K562 (cell line): ENCODE data around the gene PLXDC1. TPM values are rescaled to one million over a fixed set of nuclear protein-coding genes. Genes with fewer than 3 reads are reported as not detected.

Source experiments
- BRCA1 ChIP-seq, 2 experiments: fragments of 450-650 bp in 1 of 2; sonication (generic) in 1 of 2; formaldehyde crosslinking in 1 of 2; IDR thresholded peaks; 2 replicates each; pipeline versions ENCODE4 v1.5.0 to v1.6.1; 2017 to 2020; ENCODE audit warnings: mild to moderate bottlenecking in 1 of 2, missing genetic modification reagents in 1 of 2
- CTCFL ChIP-seq: IDR thresholded peaks from 2 replicates; pipeline ENCODE4 v1.6.1; 2011; ENCODE audit warnings: borderline replicate concordance, low read depth, mild to moderate bottlenecking, moderate library complexity, low read length; ENCODE audit not compliant: insufficient read depth, poor library complexity, severe bottlenecking
- HBP1 ChIP-seq: fragments of 450-650 bp; formaldehyde crosslinking; IDR thresholded peaks from 2 replicates; pipeline ENCODE4 v1.4.0; 2022; ENCODE audit warnings: missing genetic modification characterization
- MAFF ChIP-seq: IDR thresholded peaks from 2 replicates; pipeline ENCODE4 v1.6.1; 2012; ENCODE audit warnings: low read length, improper control_type of control experiment
- NCOR1 ChIP-seq: fragments of 450-650 bp; IDR thresholded peaks from 2 replicates; pipeline ENCODE4 v1.6.1; 2016; ENCODE audit warnings: mild to moderate bottlenecking, moderate library complexity
- RBFOX2 ChIP-seq: fragments of 200-400 bp; formaldehyde crosslinking; IDR thresholded peaks from 2 replicates; pipeline ENCODE4 v1.6.1; 2017; ENCODE audit warnings: low read depth, mild to moderate bottlenecking, low read length, moderate library complexity
- STAG1 ChIP-seq: sonication (generic); formaldehyde crosslinking; IDR thresholded peaks from 2 replicates; pipeline ENCODE4 v1.5.0; 2020; ENCODE audit warnings: missing genetic modification reagents, borderline replicate concordance
- TFAM ChIP-seq: fragments of 250-450 bp; sonication (Bioruptor Pico); conservative IDR thresholded peaks from 2 replicates; pipeline ENCODE4 v1.5.0; 2021; ENCODE audit warnings: mild to moderate bottlenecking, moderate library complexity
- UBTF ChIP-seq, 2 experiments: IDR thresholded peaks; 2 replicates each; pipeline ENCODE4 v1.6.1; 2012; ENCODE audit warnings: improper control_type of control experiment in 2 of 2, low read depth in 2 of 2, low read length in 2 of 2, borderline replicate concordance in 1 of 2
- ZBTB40 ChIP-seq, 2 experiments: fragments of 450-650 bp in 1 of 2; sonication (generic) in 1 of 2; formaldehyde crosslinking in 1 of 2; IDR thresholded peaks; 2 replicates each; pipeline versions ENCODE4 v1.7.1 to v1.9.0; 2016 to 2022; ENCODE audit warnings: inconsistent platforms in 1 of 2, mild to moderate bottlenecking in 1 of 2, missing genetic modification reagents in 1 of 2
- polyA plus RNA-seq, 8 experiments: library from polyadenylated mRNA; depleted of rRNA in 4 of 8; stranded (reverse) in 5 of 8; unstranded in 3 of 8; fragments of >200 nt; fragmentation: Nextera tagmentation in 2 of 8; fragmentation: Illumina TruSeq in 1 of 8; extraction: Ambion mirVana in 2 of 8; extraction: Trizol in 1 of 8; gene quantifications; 2 replicates each; pipeline versions ENCODE4 v1.2.1 to v1.2.3, GENCODE V29; 2011 to 2014; ENCODE audit warnings: inconsistent platforms in 1 of 8, missing spikeins in 1 of 8
- total RNA-seq, 7 experiments: library from RNA; depleted of rRNA in 6 of 7; stranded (reverse); fragments of >200 nt in 6 of 7; fragmentation: Illumina TruSeq in 2 of 7; extraction: Trizol in 2 of 7; gene quantifications; 2 replicates each; pipeline versions ENCODE4 v1.2.1 to v1.2.3, GENCODE V29; 2011 to 2021; ENCODE audit warnings: low replicate concordance in 1 of 7

The PLXDC1 gene
- total and polyA plus RNA-seq, 9 of the 15 experiments (the other 6 are each of a cell fraction or from before 2014, with no cell fraction given): not detected

GRCh38 chr17:39014044-39014794 lies 137.2 kb downstream of the PLXDC1 start (continued):
- TF ChIP-seq ZBTB40 (IDR thresholded peaks at IDR 0.05) (no peak), ZBTB40 (CRISPR knock-in tag; IDR thresholded peaks at IDR 0.05) (no peak), STAG1 (no peak), NCOR1 (no peak; the same call in 1 of the 2 replicates), CTCFL (no peak), HBP1 (CRISPR knock-in tag) (peak; percentile 94), RBFOX2 (0 out of 2 replicates have a peak, but pooled peaks have one; percentile 19), MAFF (peak; percentile 94), BRCA1 (IDR thresholded peaks at IDR 0.05) (no peak), BRCA1 (CRISPR knock-in tag; IDR thresholded peaks at IDR 0.05) (no peak), UBTF (IDR thresholded peaks at IDR 0.05; ENCODE audit: borderline replicate concordance in 1 of 2, low read depth in 2 of 2, low read length in 2 of 2) (no peak), TFAM (CRISPR knock-in tag) (no peak)
